HG02870 (cell line): ENCODE measurements around the gene QSOX2.

Source experiments
- ATAC-seq: cut with Tn5 transposase; IDR thresholded peaks from one replicate; pipeline ENCODE4 v1.9.1; 2021; ENCODE audit warnings: mild to moderate bottlenecking, moderate library complexity; ENCODE audit not compliant: unreplicated experiment

Gene QSOX2

GRCh38 chr9:136253246-136254130 lies 7.9 kb upstream of the QSOX2 start:
- ATAC-seq: no peak

DNA sequence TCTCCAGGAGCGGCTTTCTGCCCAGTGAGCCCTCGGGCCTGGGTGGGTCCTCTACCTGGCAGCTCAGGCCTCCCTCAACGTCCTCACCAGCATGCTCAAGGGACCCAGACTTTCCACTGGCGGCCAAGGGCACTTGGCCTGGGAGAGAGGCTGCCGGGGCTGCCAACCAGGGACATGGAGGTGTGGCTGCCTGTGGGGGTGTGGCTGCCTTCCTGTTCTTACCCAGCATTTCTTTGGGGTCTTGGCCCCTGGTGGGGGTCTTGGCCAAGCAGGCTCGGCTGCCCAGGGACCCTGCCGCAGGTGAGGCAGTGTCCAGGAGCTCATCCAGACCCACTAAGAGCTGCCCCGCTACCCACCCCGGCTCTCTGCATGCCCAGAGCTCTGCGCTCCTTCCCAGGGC lies 7.2 kb upstream of the QSOX2 start:
- no peak for ATAC-seq

DNA sequence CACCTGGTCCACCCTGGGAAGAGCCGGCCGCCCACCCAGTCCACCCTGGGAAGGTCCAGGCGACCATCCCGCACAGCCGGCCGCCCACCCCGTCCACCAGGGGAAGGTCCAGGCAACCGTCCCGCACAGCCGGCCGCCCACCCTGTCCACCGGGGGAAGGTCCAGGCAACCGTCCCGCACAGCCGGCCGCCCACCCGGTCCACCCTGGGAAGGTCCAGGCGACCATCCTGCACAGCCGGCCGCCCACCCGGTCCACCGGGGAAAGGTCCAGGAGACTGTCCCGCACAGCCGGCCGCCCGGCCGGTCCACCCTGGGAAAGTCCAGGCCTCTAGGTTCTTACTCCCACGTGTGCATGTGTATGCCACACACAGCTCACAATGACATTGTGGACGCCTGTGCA lies 6.7 kb upstream of the QSOX2 start:
- ATAC-seq: no peak

- ATAC-seq: no peak
These were observed 5.9 kb upstream of the QSOX2 start for GRCh38 chr9:136251264-136252115.

GRCh38 chr9:136250676-136251075 lies 5.1 kb upstream of the QSOX2 start:
- ATAC-seq: no peak

DNA sequence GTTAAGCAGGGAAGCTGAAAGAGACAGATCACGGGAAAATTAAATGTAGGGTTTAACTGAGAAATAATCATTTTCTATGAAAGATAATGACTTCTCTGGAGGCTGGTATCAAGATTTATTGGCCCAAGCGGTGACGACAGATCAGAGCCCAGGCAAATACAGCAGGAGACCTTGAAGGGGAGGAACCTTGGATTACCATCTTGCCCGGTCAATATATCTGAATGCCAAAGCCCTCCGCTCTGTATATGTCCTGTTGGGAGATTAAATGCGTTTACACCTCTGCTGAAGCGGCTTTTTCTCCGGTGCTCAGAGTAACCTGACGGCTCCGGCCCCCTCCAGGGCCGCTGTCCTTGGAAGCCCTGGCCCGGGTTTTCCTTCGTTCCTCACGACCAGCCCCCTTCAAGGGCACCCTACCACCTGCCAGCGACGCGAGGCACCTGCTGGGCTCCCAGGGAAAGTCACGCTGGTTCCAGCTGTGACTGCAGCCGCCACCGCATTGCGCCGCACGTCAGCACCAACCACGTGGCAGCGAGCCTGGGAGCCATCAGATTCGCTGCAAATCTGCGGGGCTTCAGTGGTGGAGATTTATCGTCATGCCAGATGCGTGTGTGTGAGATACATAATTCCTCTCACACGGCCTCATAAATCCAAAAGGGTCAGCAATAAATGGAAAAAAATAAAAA lies 4.4 kb upstream of the QSOX2 start:
- no peak for ATAC-seq

DNA sequence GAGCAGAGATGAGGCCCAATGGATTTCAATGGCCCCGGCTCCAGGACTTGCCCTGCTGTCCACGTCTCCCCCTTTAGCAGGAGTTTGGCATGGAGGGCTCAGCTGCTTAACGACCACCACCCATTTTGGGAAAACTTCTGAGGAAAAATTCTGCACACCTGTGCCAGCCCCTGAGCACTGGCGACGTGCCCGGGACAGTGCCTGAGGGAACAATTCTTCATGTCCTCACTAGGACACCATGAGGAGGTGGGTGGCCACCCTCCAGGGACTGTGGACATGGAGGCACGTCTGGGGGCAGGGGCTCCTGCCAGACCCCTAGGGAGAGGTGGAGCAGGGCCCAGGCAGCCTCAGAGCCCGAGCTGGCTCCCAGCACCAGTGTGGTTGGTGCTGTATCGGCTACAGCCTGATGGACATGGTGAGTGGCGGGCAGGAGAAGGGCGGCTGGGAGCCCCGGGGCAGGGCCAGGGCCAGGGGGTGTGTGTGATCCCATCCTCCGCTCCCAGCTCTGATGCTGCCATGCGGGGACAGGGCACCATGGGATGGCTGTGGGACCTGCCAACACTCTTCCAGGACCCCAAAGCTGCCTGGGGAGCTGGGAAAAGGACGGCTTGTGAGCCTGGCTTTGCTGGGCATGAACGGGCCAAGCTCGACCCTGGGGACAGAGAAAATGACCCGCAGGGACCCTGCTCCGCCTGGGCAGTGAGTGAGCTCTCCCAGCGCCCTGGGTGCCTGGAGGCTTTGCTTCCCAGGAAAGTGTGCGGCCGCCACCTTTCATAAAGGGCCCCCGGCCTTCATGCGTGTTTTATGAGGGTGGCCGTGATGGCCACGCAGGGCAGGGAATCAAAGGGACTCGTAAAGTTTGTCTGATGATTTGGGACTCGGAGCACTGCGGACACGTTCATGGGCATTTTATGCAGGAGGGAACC lies 3.6 kb upstream of the QSOX2 start:
- ATAC-seq: no peak

- no peak for ATAC-seq
These were observed 2.5 kb upstream of the QSOX2 start for GRCh38 chr9:136247947-136248637.

- ATAC-seq: no peak
These were observed 1.9 kb upstream of the QSOX2 start for GRCh38 chr9:136247551-136247916.

DNA sequence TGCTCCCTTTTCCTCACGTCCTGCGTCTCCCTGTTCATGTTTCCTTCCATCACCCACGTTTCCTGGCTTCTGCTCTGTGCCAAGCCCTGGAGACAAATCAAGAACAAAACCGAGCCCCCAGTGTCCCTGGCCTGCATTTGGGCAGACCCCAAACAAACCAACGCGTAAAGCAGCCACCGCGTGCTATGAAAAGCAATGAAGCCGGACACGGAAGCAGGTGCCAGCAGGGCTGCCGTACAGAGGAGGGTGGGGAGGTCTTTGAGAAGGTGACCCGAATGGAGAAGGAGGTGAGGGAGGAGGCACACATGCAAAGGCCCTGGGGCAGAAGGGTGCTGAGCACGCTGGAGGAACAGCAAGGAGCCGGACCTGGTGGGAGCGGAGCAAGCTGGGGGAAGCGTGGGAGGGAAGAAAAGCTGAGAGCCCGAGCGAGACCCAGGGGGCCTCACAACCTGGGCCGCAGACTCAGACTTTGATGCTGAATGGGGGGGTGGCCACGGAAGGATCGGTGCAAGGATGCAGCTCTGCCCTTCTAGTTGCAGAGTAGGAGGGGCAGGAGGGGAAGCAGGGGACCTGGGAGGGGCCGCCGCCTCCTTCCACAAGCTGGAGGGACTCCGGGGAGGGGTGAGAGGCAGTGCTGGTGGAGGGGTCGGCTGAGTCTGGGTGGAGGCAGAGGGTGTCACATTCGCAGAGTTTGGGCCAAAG lies 1.4 kb upstream of the QSOX2 start:
- ATAC-seq: no peak

- no peak for ATAC-seq
These were observed 718 bp downstream of the QSOX2 start for GRCh38 chr9:136244969-136245218.

- peak; percentile 36 for ATAC-seq
These were observed 1.3 kb downstream of the QSOX2 start for GRCh38 chr9:136244122-136244968.

DNA sequence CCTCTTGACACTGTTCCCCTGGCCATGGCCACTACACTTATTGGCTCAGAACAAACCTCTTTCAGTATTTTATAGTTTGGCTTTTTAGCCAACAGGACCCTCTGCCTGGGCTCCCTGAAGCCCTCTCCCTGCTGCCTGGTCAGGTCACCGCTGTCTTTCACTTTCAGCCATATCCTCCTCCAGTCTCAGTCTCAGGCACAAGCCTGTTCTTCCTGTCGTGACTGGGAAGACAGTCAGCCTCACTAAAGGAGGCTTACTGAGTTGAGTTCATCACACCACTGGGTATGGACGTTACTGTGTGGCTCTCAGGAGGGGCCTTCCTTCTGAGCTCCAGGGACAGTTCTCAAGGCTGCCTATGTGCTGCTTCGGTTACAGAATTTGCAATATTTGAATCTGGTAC lies 2.0 kb downstream of the QSOX2 start:
- no peak for ATAC-seq

- ATAC-seq: no peak
These were observed 2.6 kb downstream of the QSOX2 start for GRCh38 chr9:136242918-136243525.

GRCh38 chr9:136242248-136242647 lies 3.4 kb downstream of the QSOX2 start:
- ATAC-seq: no peak

DNA sequence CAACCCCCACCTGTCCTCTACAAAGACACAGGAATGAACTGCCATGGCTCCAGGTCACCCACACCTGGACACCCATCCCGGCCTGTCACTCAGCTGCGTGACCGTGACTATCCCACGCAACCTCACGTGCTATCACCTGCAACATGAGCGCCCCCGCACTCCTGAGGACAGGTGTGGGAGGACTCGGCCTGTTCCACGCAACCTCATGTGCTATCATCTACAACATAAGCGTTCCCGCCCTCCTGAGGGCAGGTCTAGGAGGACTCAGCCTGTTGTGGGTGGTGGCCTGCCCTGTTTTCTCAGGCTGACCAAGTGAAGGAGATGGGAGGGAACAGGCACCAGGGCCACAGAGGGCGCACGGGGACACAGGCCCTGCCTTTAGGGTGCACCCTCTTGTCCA lies 4.1 kb downstream of the QSOX2 start:
- no peak for ATAC-seq

DNA sequence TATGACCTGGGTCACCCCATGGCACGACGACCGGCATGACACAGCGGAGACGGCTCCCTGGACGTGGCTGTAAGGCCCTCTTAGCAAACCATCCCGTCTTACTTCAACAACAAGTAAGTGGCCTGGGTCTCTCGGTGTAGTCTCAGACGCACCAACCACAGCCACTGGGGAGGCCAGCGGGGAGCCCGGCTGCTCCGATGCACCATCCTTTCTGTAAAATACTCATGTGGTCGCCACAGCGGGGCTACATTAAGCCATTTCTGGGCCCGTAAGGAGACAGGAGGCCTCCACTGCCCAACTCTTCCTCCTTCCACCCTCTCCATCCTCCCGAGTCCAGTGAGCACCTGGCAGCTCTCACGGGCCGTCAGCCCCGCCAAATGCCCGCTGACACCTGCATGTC lies 4.7 kb downstream of the QSOX2 start:
- ATAC-seq: no peak

- no peak for ATAC-seq
These were observed 5.7 kb downstream of the QSOX2 start for GRCh38 chr9:136239983-136240330.
